Hepatocyte (in vitro differentiated cells): ENCODE measurements around the gene GRIN2C.

Experiments used
- EZH2phosphoT487 ChIP-seq: fragments of 200-600 bp; sonication (generic); IDR thresholded peaks from one replicate; pipeline ENCODE4 v1.6.1; 2018; ENCODE audit warnings: antibody characterized with exemption, mild to moderate bottlenecking, low read depth, moderate library complexity; ENCODE audit not compliant: unreplicated experiment, severe bottlenecking
- TF ChIP-seq, protein P1 (sequence below): fragments of 200-600 bp; sonication (generic); IDR thresholded peaks from 2 replicates; pipeline ENCODE4 v1.5.1; 2016; ENCODE audit warnings: antibody characterized with exemption, mild to moderate bottlenecking; ENCODE audit not compliant: poor library complexity

DNA sequence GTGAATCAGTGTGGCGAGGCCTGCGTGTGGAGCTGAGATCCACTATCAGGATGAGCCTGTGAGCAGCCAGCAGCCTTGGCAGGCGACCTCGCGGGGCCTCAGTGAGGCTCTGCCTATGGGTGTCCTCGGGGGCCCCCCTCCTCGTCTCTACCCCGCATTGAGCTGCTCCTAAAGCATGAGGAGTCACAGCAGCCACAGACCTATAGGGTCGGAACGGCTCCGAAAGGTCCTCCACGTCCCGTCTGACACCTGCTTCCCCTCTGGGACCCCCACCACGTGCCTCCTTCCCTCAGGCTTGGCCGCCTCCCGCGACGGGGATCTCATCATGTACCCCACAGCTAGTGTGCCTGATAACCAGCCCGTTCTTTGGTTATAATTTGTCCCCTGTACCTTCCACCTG, 28.8 kb downstream of the GRIN2C start:
- TF ChIP-seq, protein P1, sequence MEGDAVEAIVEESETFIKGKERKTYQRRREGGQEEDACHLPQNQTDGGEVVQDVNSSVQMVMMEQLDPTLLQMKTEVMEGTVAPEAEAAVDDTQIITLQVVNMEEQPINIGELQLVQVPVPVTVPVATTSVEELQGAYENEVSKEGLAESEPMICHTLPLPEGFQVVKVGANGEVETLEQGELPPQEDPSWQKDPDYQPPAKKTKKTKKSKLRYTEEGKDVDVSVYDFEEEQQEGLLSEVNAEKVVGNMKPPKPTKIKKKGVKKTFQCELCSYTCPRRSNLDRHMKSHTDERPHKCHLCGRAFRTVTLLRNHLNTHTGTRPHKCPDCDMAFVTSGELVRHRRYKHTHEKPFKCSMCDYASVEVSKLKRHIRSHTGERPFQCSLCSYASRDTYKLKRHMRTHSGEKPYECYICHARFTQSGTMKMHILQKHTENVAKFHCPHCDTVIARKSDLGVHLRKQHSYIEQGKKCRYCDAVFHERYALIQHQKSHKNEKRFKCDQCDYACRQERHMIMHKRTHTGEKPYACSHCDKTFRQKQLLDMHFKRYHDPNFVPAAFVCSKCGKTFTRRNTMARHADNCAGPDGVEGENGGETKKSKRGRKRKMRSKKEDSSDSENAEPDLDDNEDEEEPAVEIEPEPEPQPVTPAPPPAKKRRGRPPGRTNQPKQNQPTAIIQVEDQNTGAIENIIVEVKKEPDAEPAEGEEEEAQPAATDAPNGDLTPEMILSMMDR = no peak
- TF ChIP-seq EZH2phosphoT487 = no peak
